ENCODE data around the gene FGD4.
A peak's percentile ranks its signal among the peaks of the same experiment; 100 is the strongest.

Gene FGD4

DNA sequence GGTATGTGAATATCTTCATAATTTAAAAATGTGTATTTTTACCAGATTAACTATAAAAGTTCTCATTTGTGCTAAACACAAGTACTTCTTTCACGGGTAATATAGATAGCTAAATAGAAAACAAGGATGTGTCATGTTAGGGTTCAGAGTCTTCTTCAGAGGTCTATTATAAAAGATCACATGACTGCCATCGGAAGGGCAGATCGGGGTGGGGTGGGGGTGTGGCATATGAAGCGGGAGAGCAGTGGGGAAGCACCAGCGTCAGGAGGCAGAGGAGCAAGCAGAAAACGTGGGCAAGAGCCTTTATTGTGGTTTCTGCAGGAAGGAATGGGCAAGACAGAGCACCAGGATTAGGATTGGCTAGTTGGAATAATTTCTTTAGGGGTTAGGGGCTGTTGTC lies 216.1 kb downstream of the FGD4 start:
- Histone ChIP-seq H3K14ac (ENCODE audit: low read length) (no peak overlapping the region), H2BK120ac (ENCODE audit: low read depth, low read length) (no peak overlapping the region), H4K8ac (ENCODE audit: low read depth, low read length) (no peak overlapping the region), H3K27ac (replicated peaks; ENCODE audit: low read length) (no peak overlapping the region), H3K23ac (ENCODE audit: low read depth, low read length, poor library complexity) (no peak overlapping the region), H2AFZ (ENCODE audit: low read length) (no peak overlapping the region), H2AK5ac (ENCODE audit: low read depth, low read length) (no peak overlapping the region), H2BK12ac (ENCODE audit: low read length) (no peak overlapping the region), H4K91ac (ENCODE audit: low read depth, low read length, poor library complexity) (no peak overlapping the region), H3K27me3 (ENCODE audit: control insufficient read depth in 3 of 3, insufficient read depth in 3 of 3, low read depth in 1 of 3, low read length in 3 of 3) (no peaks in the 10 kb centered on the region), H2BK15ac (ENCODE audit: low read length) (no peak overlapping the region), H3K4me2 (ENCODE audit: insufficient read depth, low read length, poor library complexity, severe bottlenecking) (no peak overlapping the region), H3K4me1 (ENCODE audit: control insufficient read depth in 2 of 2, insufficient read depth in 1 of 2, low read depth in 1 of 2, low read length in 2 of 2) (no peaks in the 10 kb centered on the region), H3K9ac (ENCODE audit: low read depth, low read length, poor library complexity) (no peak overlapping the region), H3K36me3 (replicated peaks in 1 of 2; ENCODE audit: control insufficient read depth in 2 of 2, insufficient read depth in 2 of 2, low read length in 2 of 2) (peaks cover 16 to 88% of the 10 kb centered on the region in 2 donors), H3K9me3 (replicated peaks in 1 of 2; ENCODE audit: control insufficient read depth in 2 of 2, insufficient read depth in 1 of 2, low read depth in 1 of 2, low read length in 2 of 2) (peaks cover 4 to 8% of the 10 kb centered on the region in 2 donors), H3K4ac (ENCODE audit: low read length) (no peak overlapping the region), H3K18ac (ENCODE audit: low read length) (no peak overlapping the region), H3K79me1 (ENCODE audit: low read depth, low read length) (no peaks in the 10 kb centered on the region), H3K4me3 (ENCODE audit: low read length in 2 of 2) (no peak overlapping the region), H2BK5ac (ENCODE audit: low read length) (no peak overlapping the region)
- no peak for DNase-seq (ENCODE audit: low spot score)
- no CpG with 5 or more reads among the region's 6 CpGs for WGBS, 2 donors (ENCODE audit: extremely low coverage in 2 of 2, insufficient read length in 2 of 2, insufficient replicate concordance in 1 of 2)

DNA sequence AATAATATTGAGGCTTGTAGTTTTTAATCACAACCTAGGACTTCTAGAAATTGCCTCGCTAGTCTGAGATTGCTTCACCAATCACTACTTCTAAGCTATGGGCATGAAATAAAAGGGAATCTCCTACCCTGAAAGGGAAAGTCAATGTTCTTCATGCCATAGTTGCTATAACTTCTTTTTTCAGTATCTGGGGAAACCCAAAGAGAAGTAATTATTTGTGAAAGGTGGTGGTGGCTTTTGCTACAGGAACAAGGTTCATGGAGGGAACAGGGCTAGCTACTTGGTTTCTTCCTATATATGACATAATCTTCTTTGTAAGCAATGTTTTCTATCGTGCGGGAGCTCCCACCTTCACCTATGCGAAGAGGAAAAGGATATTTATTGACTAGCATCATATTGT lies 218.2 kb downstream of the FGD4 start:
- no peak overlapping the region for H4K91ac ChIP-seq (ENCODE audit: low read depth, low read length, poor library complexity)
- no CpG with 5 or more reads among the region's 4 CpGs for WGBS, 2 donors (ENCODE audit: extremely low coverage in 2 of 2, insufficient read length in 2 of 2, insufficient replicate concordance in 1 of 2)
- peaks cover 9 to 85% of the 10 kb centered on the region in 2 donors for H3K36me3 ChIP-seq (replicated peaks in 1 of 2; ENCODE audit: control insufficient read depth in 2 of 2, insufficient read depth in 2 of 2, low read length in 2 of 2)

DNA sequence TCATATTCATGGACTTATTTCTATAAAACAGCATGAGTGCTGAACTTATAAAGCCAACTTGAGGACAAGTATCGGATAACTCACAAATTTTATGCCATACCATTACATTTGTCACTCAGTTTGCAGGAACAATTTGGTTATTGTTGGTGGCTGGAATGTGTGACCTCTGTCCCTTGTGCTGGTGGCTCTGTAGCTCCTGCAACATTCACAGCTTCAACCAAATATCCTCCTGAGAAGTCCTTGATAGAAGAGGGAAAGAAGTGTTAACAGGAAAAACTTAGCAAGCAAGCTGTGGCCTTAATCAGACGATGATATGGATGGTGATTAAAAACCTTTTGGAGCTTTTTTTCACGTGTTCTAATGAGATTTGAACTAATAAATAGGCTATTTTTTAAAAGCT lies 218.8 kb downstream of the FGD4 start:
- H4K91ac ChIP-seq (ENCODE audit: low read depth, low read length, poor library complexity): no peak overlapping the region
- no peak for DNase-seq (ENCODE audit: low spot score)
- no peak overlapping the region for H3K14ac ChIP-seq (ENCODE audit: low read length)
- no peak overlapping the region for H2BK12ac ChIP-seq (ENCODE audit: low read length)
- peaks cover 0 to 8% of the 10 kb centered on the region in 2 donors for H3K9me3 ChIP-seq (replicated peaks in 1 of 2; ENCODE audit: control insufficient read depth in 2 of 2, insufficient read depth in 1 of 2, low read depth in 1 of 2, low read length in 2 of 2)
- peaks cover 9 to 85% of the 10 kb centered on the region in 2 donors for H3K36me3 ChIP-seq (replicated peaks in 1 of 2; ENCODE audit: control insufficient read depth in 2 of 2, insufficient read depth in 2 of 2, low read length in 2 of 2)
- H3K4me1 ChIP-seq (ENCODE audit: control insufficient read depth in 2 of 2, insufficient read depth in 1 of 2, low read depth in 1 of 2, low read length in 2 of 2): no peaks in the 10 kb centered on the region
- WGBS, 2 donors (ENCODE audit: extremely low coverage in 2 of 2, insufficient read length in 2 of 2, insufficient replicate concordance in 1 of 2): no CpG with 5 or more reads among the region's 3 CpGs
- H2AFZ ChIP-seq (ENCODE audit: low read length): no peak overlapping the region
- H3K27me3 ChIP-seq (ENCODE audit: control insufficient read depth in 3 of 3, insufficient read depth in 3 of 3, low read depth in 1 of 3, low read length in 3 of 3): no peaks in the 10 kb centered on the region
- no peaks in the 10 kb centered on the region for H3K79me1 ChIP-seq (ENCODE audit: low read depth, low read length)
- no peak overlapping the region for H2BK120ac ChIP-seq (ENCODE audit: low read depth, low read length)
- no peak overlapping the region for H2AK5ac ChIP-seq (ENCODE audit: low read depth, low read length)
- H3K9ac ChIP-seq (ENCODE audit: low read depth, low read length, poor library complexity): no peak overlapping the region
- no peak overlapping the region for H3K4me3 ChIP-seq (ENCODE audit: low read length in 2 of 2)
- H3K27ac ChIP-seq (replicated peaks; ENCODE audit: low read length): no peak overlapping the region
- H2BK15ac ChIP-seq (ENCODE audit: low read length): no peak overlapping the region
- H3K18ac ChIP-seq (ENCODE audit: low read length): no peak overlapping the region
- H4K8ac ChIP-seq (ENCODE audit: low read depth, low read length): no peak overlapping the region
- no peak overlapping the region for H2BK5ac ChIP-seq (ENCODE audit: low read length)
- no peak overlapping the region for H3K4ac ChIP-seq (ENCODE audit: low read length)
- no peak overlapping the region for H3K23ac ChIP-seq (ENCODE audit: low read depth, low read length, poor library complexity)
- H3K4me2 ChIP-seq (ENCODE audit: insufficient read depth, low read length, poor library complexity, severe bottlenecking): no peak overlapping the region

More for the DNA sequence above, 218.2 kb downstream of the FGD4 start:
- Histone ChIP-seq H3K4me1 (ENCODE audit: control insufficient read depth in 2 of 2, insufficient read depth in 1 of 2, low read depth in 1 of 2, low read length in 2 of 2) (no peaks in the 10 kb centered on the region), H3K4me3 (ENCODE audit: low read length in 2 of 2) (no peak overlapping the region), H3K14ac (ENCODE audit: low read length) (no peak overlapping the region), H4K8ac (ENCODE audit: low read depth, low read length) (no peak overlapping the region), H3K18ac (ENCODE audit: low read length) (no peak overlapping the region), H2BK15ac (ENCODE audit: low read length) (no peak overlapping the region), H3K9me3 (replicated peaks in 1 of 2; ENCODE audit: control insufficient read depth in 2 of 2, insufficient read depth in 1 of 2, low read depth in 1 of 2, low read length in 2 of 2) (peaks cover 0 to 8% of the 10 kb centered on the region in 2 donors), H2BK120ac (ENCODE audit: low read depth, low read length) (no peak overlapping the region), H2BK5ac (ENCODE audit: low read length) (no peak overlapping the region), H3K27ac (replicated peaks; ENCODE audit: low read length) (no peak overlapping the region), H3K27me3 (ENCODE audit: control insufficient read depth in 3 of 3, insufficient read depth in 3 of 3, low read depth in 1 of 3, low read length in 3 of 3) (no peaks in the 10 kb centered on the region), H3K4me2 (ENCODE audit: insufficient read depth, low read length, poor library complexity, severe bottlenecking) (no peak overlapping the region), H3K23ac (ENCODE audit: low read depth, low read length, poor library complexity) (no peak overlapping the region), H2BK12ac (ENCODE audit: low read length) (no peak overlapping the region), H2AFZ (ENCODE audit: low read length) (no peak overlapping the region), H3K4ac (ENCODE audit: low read length) (no peak overlapping the region), H3K9ac (ENCODE audit: low read depth, low read length, poor library complexity) (no peak overlapping the region), H3K79me1 (ENCODE audit: low read depth, low read length) (no peaks in the 10 kb centered on the region), H2AK5ac (ENCODE audit: low read depth, low read length) (no peak overlapping the region)
- DNase-seq (ENCODE audit: low spot score): no peak

DNA sequence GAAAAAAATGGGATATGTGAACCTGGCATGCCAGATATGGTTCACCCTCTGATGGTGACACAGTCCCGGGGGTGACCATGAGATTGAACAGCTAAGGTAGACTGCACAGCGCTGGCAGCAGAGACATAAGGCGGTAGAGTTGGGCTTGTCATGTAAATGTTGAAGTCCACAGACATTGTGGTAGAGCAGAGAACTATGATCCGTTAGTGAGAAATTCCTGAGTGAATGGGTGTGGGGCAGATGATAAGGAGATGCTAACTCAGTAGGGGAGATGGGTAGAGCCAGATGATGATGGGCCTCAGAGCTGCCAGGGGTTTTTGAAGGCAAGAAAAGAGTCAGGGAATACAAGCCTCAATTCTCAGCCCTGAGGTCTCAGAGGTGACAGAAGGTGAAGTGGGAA lies 228.6 kb downstream of the FGD4 start:
- Histone ChIP-seq H4K91ac (ENCODE audit: low read depth, low read length, poor library complexity) (no peak overlapping the region), H2BK12ac (ENCODE audit: low read length) (no peak overlapping the region), H2AFZ (ENCODE audit: low read length) (no peak overlapping the region), H3K9me3 (replicated peaks in 1 of 2; ENCODE audit: control insufficient read depth in 2 of 2, insufficient read depth in 1 of 2, low read depth in 1 of 2, low read length in 2 of 2) (no peaks in the 10 kb centered on the region), H3K4me3 (ENCODE audit: low read length in 2 of 2) (no peak overlapping the region), H3K4me1 (ENCODE audit: control insufficient read depth in 2 of 2, insufficient read depth in 1 of 2, low read depth in 1 of 2, low read length in 2 of 2) (no peaks in the 10 kb centered on the region), H3K36me3 (replicated peaks in 1 of 2; ENCODE audit: control insufficient read depth in 2 of 2, insufficient read depth in 2 of 2, low read length in 2 of 2) (peaks cover 23 to 95% of the 10 kb centered on the region in 2 donors), H2BK5ac (ENCODE audit: low read length) (no peak overlapping the region), H3K23ac (ENCODE audit: low read depth, low read length, poor library complexity) (no peak overlapping the region), H3K4ac (ENCODE audit: low read length) (peak overlapping the region; percentile 66), H2BK120ac (ENCODE audit: low read depth, low read length) (no peak overlapping the region), H2AK5ac (ENCODE audit: low read depth, low read length) (no peak overlapping the region), H2BK15ac (ENCODE audit: low read length) (no peak overlapping the region), H3K9ac (ENCODE audit: low read depth, low read length, poor library complexity) (no peak overlapping the region), H3K27ac (replicated peaks; ENCODE audit: low read length) (no peak overlapping the region), H3K18ac (ENCODE audit: low read length) (no peak overlapping the region), H3K14ac (ENCODE audit: low read length) (no peak overlapping the region), H4K8ac (ENCODE audit: low read depth, low read length) (no peak overlapping the region), H3K4me2 (ENCODE audit: insufficient read depth, low read length, poor library complexity, severe bottlenecking) (no peak overlapping the region), H3K79me1 (ENCODE audit: low read depth, low read length) (peaks cover 3% of the 10 kb centered on the region), H3K27me3 (ENCODE audit: control insufficient read depth in 3 of 3, insufficient read depth in 3 of 3, low read depth in 1 of 3, low read length in 3 of 3) (no peaks in the 10 kb centered on the region)
- WGBS, 2 donors (ENCODE audit: extremely low coverage in 2 of 2, insufficient read length in 2 of 2, insufficient replicate concordance in 1 of 2): no CpG with 5 or more reads among the region's 4 CpGs
- DNase-seq (ENCODE audit: low spot score): no peak

All from neuronal stem cell (in vitro differentiated cells).